Activated T-cell treated with anti-CD3 and anti-CD28 coated beads, Interleukin-2, amount 50 U/mL, for 4 hours (primary cell): ENCODE measurements around the gene PLAAT3. TPM values are rescaled to one million over a fixed set of nuclear protein-coding genes. Genes with fewer than 3 reads are reported as not detected.
A peak's percentile ranks its signal among the peaks of the same experiment; 100 is the strongest.
"Not testable (repeated sequence)": the region's sequence is repeated elsewhere in the genome, so short reads cannot be mapped to it uniquely, and the experiment has no call there.

ENCODE experiments used
- ATAC-seq, 2 donors: fragments of 200-7000 bp; cut with Tn5 transposase; one replicate each; pipeline ENCODE4 v1.10.0; 2021
- DNase-seq: peaks from one replicate; pipeline ENCODE4 v3.0.0-alpha.2; 2020
- H3K27me3 Mint-ChIP-seq: one replicate; pipeline ENCODE4 v1.8.0; 2021; ENCODE audit warnings: low read depth, mixed read lengths
- H3K36me3 Mint-ChIP-seq: one replicate; pipeline ENCODE4 v1.8.0; 2022; ENCODE audit warnings: mixed read lengths; ENCODE audit not compliant: insufficient read depth
- H3K4me1 Mint-ChIP-seq: one replicate; pipeline ENCODE4 v1.8.0; 2021; ENCODE audit warnings: low read depth, mixed read lengths
- H3K4me3 Mint-ChIP-seq: one replicate; pipeline ENCODE4 v1.8.0; 2021; ENCODE audit warnings: mild to moderate bottlenecking, moderate library complexity, mixed read lengths
- H3K9me3 Mint-ChIP-seq: one replicate; pipeline ENCODE4 v1.8.0; 2021; ENCODE audit warnings: mixed read lengths
- total RNA-seq, 3 donors: library from RNA; stranded (reverse); gene quantifications; one replicate each; pipeline ENCODE4 v1.2.1, GENCODE V29; 2021

Gene PLAAT3
- total RNA-seq, 3 donors from 2014 or later: 0.63 to 1.7 (median 0.90) TPM

DNA sequence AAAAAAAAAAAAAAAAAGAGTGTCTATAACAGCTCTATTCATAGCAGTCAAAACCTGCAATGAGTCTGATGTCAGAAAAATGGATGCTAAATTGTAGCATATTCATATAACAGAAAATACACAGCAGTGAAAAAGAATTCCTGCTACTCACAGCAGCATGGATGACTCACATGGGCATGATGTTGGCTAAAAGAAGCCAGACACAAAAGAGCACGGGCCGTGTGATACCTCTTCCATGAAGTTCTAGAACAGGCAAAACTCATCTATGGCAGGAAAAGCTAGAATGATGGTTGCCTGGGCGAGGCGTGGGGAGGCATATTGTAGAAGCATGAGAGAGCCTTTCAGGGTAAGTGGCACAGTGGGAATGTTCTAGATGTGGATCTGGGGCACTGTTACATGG lies 18.9 kb downstream of the PLAAT3 start:
- ATAC-seq (no peak), DNase-seq (no peak)
- Mint-ChIP-seq H3K27me3 (no peaks in the 10 kb centered on the region), H3K36me3 (no peaks in the 10 kb centered on the region), H3K4me1 (no peaks in the 10 kb centered on the region), H3K4me3 (no peak overlapping the region), H3K9me3 (no peaks in the 10 kb centered on the region)

DNA sequence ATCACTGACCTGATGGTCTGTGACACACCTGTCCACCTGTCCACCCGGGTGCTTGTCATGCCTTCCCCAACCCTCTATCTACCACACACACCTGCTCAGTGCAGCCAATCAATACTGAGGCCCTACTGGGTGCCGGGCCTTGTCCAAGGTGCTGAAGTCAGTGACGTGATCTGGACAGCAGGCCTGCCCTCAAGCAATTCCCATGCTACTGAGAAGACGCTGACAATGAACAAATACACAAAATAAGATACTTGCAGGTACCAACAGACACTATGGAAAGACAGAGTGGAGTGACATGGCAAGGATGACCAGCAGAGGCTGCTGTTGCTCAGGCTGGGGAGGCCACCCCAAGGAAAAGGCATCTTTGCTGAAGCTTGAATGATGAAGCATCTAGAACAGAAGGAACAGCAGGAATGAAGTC lies 21.2 kb downstream of the PLAAT3 start:
- Mint-ChIP-seq H3K4me3 (no peak overlapping the region), H3K4me1 (no peaks in the 10 kb centered on the region), H3K36me3 (peaks cover 5% of the 10 kb centered on the region), H3K9me3 (no peaks in the 10 kb centered on the region), H3K27me3 (no peaks in the 10 kb centered on the region)
- ATAC-seq: no peak
- DNase-seq: no peak

DNA sequence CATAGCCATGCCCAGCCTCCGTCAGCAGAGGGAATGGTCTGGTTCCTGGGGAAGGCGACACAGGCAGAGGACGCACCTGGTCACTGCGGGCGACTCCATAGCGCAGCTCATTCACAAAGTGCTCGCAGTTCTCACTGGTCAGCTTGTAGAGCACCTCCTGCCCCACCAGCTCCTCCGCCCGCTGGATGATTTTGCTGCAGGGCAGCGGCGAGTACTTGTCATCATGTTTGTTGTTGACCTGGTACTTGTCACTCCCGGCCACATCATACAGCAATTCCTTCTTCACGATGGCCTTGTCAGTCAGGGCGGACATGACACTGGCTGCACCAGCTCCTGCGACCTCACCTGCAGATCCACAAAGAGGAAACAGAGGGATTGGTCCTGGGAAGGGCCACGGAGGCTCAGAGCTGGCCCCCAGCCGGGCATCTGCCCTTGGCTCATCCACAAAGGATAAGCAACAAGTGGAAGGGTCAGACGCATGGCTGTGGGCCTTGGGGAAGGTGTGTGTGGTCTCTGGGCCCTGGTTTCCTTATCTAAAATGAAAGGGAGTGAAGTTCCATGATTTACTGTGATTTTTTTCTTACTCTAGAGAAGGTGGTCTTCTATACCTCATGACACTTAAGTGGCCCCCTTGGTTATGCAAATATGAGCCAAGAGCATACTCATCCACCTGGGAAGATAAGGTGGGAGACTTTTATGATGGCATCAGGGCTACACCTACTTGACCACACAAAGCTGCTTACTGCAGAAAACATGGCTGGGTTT lies 24.0 kb downstream of the PLAAT3 start:
- Mint-ChIP-seq H3K4me1 (no peaks in the 10 kb centered on the region), H3K36me3 (peaks cover 5% of the 10 kb centered on the region), H3K9me3 (no peaks in the 10 kb centered on the region), H3K27me3 (no peaks in the 10 kb centered on the region), H3K4me3 (no peak overlapping the region)
- ATAC-seq: no peak
- no peak for DNase-seq

DNA sequence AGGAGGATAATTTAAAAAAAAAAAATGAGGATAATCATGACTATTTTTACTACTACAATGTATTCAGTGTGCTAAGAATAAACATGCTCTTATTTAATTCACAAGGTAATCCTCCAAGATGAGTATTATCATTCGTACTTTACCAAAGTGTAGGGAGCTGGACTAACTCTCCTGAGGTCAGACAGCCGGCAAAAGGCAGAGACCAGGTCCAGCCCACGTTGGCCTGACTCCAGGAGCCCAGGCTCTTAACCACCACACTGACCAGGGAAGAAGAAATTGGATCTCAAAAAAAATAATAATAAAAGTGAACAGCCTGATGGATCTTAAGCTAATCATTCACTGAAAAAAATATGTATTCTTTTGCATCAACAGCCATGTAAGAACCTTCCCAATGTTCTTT lies 25.2 kb downstream of the PLAAT3 start:
- no peak for ATAC-seq
- peaks cover 5% of the 10 kb centered on the region for H3K36me3 Mint-ChIP-seq

DNA sequence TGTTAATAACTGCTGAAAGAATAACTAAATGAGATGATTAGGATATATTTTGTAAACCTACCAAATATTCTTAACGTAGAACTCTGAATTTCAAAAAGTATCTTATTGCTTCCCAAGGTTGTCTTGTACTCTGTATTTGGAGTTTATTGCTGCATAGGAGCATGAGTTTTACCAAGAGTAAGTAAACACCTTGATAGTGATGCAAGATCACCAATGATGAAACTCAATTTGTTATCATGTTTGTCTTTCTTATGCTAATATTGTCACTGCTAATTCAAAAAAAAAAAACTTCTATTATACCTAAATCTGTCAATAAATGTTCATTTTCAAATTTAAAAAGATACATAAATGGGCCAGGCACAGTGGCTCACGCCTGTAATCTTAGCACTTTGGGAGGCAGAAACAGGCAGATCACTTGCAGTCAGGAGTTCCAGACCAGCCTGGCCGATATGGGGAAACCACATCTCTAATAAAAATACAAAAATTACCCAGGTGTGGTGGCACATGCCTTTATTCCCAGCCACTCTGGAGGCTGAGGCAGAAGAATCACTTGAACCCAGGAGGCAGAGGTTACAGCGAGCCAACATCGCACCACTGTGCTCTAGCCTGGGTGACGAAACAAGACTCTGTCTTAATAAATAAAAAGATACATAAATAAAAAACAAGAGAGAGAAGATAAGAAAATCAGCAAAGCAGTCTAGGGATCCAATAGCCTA lies 27.6 kb downstream of the PLAAT3 start:
- ATAC-seq (no peak), DNase-seq (no peak)
- Mint-ChIP-seq H3K4me3 (no peak overlapping the region), H3K9me3 (peaks cover 6% of the 10 kb centered on the region), H3K36me3 (peaks cover 10% of the 10 kb centered on the region), H3K4me1 (peaks cover 15% of the 10 kb centered on the region), H3K27me3 (no peaks in the 10 kb centered on the region)

More for the DNA sequence above, 25.2 kb downstream of the PLAAT3 start:
- Mint-ChIP-seq H3K4me1 (no peaks in the 10 kb centered on the region), H3K9me3 (no peaks in the 10 kb centered on the region), H3K27me3 (no peaks in the 10 kb centered on the region), H3K4me3 (no peak overlapping the region)
- DNase-seq: no peak

DNA sequence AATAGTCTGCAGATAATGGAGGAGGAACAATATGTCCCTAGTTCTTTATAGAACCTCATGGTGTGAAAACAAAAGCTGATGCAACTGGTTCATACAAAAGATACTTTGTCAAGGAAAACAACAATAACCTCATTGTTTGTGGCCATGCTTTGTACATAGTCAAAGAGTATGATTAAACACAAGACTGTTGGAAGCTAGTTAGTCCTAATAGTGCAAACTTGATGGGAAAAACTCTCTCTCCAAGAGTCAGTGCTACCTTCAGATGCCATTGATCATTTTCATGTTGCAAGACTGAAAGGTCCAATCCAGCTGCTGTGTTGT lies 30.9 kb downstream of the PLAAT3 start:
- no peak for ATAC-seq
- peaks cover 17% of the 10 kb centered on the region for H3K36me3 Mint-ChIP-seq

DNA sequence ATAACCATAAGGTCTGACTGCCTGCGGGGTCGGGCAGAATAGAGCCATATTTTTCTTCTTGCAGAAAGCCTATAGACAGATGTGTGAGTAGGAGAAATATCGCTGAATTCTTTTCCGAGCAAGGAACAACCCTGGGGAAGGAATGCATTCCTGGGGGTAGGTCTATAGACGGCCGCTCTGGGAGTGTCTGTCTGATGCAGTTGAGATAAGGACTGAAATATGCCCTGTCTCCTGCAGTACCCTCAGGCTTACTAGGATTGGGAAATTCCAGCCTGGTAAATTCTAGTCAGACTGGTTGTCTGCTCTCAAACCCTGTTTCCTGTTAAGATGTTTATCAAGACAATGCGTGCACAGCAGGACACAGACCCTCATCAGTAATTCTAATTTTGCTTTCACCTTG lies 33.0 kb downstream of the PLAAT3 start:
- H3K27me3 Mint-ChIP-seq, H3K4me3 Mint-ChIP-seq, ATAC-seq, DNase-seq: not testable (repeated sequence)
- Mint-ChIP-seq H3K4me1 (peaks cover 16% of the 10 kb centered on the region), H3K9me3 (peaks cover 17% of the 10 kb centered on the region), H3K36me3 (peaks cover 17% of the 10 kb centered on the region)

More for the DNA sequence above, 30.9 kb downstream of the PLAAT3 start:
- Mint-ChIP-seq H3K27me3 (no peaks in the 10 kb centered on the region), H3K9me3 (peaks cover 17% of the 10 kb centered on the region), H3K4me1 (peaks cover 16% of the 10 kb centered on the region), H3K4me3 (no peak overlapping the region)
- no peak for DNase-seq

DNA sequence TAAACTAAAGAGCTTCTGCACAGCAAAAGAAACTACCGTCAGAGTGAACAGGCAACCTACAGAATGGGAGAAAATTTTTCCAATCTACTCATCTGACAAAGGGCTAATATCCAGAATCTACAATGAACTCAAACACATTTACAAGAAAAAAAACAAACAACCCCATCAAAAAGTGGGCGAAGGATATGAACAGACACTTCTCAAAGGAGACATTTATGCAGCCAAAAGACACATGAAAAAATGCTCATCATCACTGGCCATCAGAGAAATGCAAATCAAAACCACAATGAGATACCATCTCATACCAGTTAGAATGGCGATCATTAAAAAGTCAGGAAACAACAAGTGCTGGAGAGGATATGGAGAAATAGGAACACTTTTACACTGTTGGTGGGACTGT lies 35.4 kb downstream of the PLAAT3 start:
- not testable (repeated sequence) for H3K27me3 Mint-ChIP-seq, DNase-seq, H3K4me3 Mint-ChIP-seq, ATAC-seq
- H3K9me3 Mint-ChIP-seq: peaks cover 17% of the 10 kb centered on the region
- peaks cover 31% of the 10 kb centered on the region for H3K4me1 Mint-ChIP-seq
- H3K36me3 Mint-ChIP-seq: peaks cover 17% of the 10 kb centered on the region

DNA sequence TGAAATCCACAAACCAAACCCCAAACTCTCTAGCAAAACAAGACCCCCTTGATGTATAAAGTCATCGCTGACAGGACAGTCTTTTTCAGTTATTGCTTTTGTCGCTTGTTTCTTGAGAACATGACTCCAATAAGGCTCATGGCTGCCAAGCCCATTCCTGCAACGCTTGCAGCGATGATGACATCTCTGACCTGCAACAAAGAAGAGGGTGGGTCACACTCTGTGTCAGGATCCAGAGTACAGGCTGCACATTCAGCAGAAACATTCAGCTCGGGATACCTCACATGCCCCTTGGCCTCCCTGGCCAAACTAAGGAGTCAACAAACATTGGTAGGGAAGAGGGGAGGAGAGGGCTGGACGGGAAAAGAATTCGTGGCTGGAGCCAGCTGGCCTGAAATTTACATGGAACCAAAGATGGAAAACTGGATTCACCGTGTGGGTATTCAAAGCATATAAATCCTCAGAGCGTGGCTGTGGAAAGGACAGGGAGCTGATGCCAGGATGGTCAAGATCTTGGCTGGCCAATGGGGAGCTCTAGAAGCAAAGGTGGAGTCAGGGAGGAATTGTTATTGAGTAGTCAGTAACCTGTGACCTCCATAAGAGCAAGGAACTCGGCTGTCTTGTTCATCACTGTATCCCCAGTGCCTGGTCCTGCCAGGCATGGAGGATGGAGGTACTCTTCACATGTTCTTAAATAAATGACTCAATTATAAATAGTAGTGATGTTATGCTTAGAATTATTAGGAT lies 39.2 kb downstream of the PLAAT3 start:
- no peaks in the 10 kb centered on the region for H3K27me3 Mint-ChIP-seq
- DNase-seq: no peak
- H3K9me3 Mint-ChIP-seq: no peaks in the 10 kb centered on the region
- H3K4me1 Mint-ChIP-seq: peaks cover 20% of the 10 kb centered on the region
- H3K4me3 Mint-ChIP-seq: peak overlapping the region; percentile 62
- H3K36me3 Mint-ChIP-seq: peaks cover 3% of the 10 kb centered on the region
- no peak for ATAC-seq

DNA sequence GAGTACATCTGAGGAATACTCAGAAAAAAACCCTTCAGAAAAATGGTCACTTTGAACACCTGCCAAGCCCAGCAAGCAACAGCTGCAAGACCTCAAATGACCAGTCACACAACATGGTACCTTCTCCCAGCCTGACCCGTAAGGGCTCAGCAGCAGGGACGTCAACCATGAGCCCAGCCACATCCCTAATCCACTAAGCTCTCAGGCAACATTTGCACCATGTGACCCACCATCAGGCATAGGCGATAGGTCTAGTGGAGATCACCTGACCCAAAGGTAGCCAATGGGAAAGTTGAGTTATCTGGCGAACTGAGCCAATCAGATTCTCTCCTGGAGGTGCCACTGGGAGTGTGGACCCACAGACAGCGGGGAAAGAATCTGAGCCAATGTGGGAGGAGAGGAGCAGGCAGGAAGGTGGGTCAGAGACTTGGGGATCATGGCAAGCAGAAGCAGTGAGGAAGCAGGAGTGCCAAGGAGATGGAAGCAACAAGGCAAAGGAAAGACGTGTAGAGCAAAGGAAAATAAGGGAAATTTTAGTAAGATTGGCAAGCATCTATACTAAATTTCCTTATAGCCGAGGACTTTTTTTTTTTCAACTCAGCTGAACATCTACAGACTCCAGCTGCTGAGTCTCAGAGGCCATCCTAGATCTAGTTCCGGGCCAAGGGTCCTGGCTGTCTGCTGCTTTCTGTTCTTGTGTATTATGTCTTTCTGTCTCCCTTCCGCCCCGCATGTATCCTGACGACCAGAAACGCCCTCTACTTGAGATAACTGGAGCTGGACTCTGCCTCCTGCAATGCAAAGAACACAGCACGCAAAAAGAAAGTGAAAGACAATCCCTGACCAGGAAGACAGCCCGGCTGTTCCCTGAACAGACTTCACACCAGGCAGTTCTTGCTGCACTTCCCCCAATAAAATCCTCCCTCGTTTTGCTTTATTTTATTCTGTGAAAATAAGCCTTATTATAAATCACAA lies 40.1 kb downstream of the PLAAT3 start:
- ATAC-seq (peak; percentile 43 to 48), DNase-seq (peak; percentile 15)
- no peaks in the 10 kb centered on the region for H3K27me3 Mint-ChIP-seq
- H3K9me3 Mint-ChIP-seq: no peaks in the 10 kb centered on the region
- peaks cover 20% of the 10 kb centered on the region for H3K4me1 Mint-ChIP-seq
- peak overlapping the region; percentile 62 for H3K4me3 Mint-ChIP-seq
- peaks cover 3% of the 10 kb centered on the region for H3K36me3 Mint-ChIP-seq

DNA sequence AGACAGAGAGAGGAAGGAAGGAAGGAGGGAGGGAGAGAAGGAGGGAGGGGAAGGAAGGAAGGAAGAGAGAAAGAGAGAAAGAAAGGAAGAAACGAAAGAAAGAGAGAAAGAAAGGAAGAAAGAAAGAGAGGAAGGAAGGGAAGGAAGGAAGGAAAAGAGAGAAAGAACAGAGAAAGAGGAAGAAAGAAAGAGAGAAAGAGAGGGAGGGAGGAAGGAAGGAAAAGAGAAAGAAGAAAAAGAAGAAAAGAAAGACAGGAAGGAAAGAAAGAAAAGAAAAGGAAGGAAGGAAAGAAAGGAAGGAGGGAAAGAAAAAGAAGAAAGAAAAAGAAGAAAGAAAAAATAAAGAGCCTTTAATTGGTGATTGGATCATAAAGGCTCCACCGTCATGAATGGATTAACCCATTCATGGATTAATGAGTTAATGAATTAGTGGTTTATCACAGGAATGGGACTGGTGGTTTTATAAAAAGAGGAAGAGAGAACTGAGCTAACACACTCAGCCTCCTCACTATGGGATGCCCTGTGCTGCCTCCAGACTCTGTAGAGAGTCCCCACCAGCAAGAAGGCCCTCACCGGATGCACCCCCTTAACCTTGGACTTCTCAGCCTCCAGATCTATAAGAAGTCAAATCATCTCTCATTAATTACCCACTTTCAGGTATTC lies 42.1 kb downstream of the PLAAT3 start:
- H3K27me3 Mint-ChIP-seq: no peaks in the 10 kb centered on the region
- H3K4me3 Mint-ChIP-seq: no peak overlapping the region
- H3K4me1 Mint-ChIP-seq: peaks cover 32% of the 10 kb centered on the region
- ATAC-seq: no peak
- no peaks in the 10 kb centered on the region for H3K9me3 Mint-ChIP-seq
- no peaks in the 10 kb centered on the region for H3K36me3 Mint-ChIP-seq
- DNase-seq: no peak

DNA sequence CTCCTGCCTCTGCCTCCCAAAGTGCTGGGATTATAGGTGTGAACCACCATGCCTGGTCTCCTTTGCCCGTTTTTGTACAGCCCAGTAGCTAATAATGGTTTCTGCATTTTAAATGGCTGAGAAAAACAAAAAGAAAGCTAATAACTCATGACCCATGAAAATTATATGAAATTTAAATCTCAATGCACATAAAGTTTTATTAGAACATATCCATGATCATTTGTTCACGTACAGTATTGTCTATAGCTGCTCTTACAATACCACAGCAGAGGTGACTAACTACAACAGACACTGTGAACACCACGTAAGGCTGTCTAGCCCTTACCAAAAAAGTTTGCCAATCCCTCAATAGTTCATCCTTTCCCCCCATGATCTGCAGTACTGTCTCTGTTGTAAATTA lies 44.7 kb downstream of the PLAAT3 start:
- DNase-seq (no peak), ATAC-seq (no peak)
- Mint-ChIP-seq H3K4me3 (no peak overlapping the region), H3K9me3 (no peaks in the 10 kb centered on the region), H3K4me1 (peaks cover 44% of the 10 kb centered on the region), H3K27me3 (no peaks in the 10 kb centered on the region), H3K36me3 (no peaks in the 10 kb centered on the region)

DNA sequence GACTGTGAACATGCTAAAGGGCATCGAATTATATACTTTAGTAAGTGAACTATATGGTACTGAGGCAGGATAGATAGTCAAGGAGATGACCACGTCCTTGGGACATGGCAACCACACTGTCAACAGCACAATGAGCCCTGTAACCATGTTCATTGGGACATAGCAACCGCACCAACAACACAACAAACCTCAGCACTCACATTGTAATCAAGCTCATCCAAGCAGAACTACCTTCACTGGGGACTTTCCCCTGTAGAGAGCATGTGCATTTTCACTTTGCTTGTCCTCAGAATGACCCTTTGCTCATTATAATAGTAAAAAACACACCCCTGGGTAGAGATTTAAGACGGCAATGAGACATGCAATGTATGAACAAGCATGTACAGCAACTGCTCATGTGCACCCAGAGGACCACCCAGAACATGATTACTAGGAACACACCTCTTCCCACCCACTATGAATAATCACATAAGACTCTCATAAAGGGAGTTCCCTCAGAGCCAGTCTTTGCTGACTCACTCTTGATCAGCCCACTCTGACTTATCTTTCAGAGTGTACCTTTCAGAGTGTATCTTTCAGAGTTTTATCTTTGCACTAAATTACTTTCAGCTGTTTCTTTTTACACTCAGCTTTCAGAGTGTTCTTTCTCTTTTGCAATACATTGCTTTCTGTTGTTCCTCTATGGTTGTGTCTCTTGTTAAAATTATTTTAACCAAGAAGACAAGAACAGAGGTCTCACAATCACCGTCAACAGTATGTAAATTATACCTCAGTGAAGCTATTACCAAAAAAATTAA lies 47.0 kb downstream of the PLAAT3 start:
- DNase-seq (peak; percentile 32), ATAC-seq (peak; percentile 89 to 92)
- no peaks in the 10 kb centered on the region for H3K9me3 Mint-ChIP-seq
- peak overlapping the region; percentile 24 for H3K4me3 Mint-ChIP-seq
- H3K4me1 Mint-ChIP-seq: peaks cover 45% of the 10 kb centered on the region
- H3K27me3 Mint-ChIP-seq: no peaks in the 10 kb centered on the region
- H3K36me3 Mint-ChIP-seq: no peaks in the 10 kb centered on the region
